OCI-LY7 (cell line): Measurements from ENCODE around the gene TMF1.

Experiments used
- EZH2phosphoT487 ChIP-seq: fragments of 200-600 bp; sonication (generic); IDR thresholded peaks from 2 replicates; pipeline ENCODE4 v1.6.1; 2018; ENCODE audit warnings: low read depth, borderline replicate concordance, mild to moderate bottlenecking, mixed run types, antibody characterized with exemption, low read length, moderate library complexity, mixed read lengths
- TF ChIP-seq, protein P1 (sequence below): fragments of 200-600 bp; sonication (generic); conservative IDR thresholded peaks from 2 replicates; pipeline ENCODE4 v1.5.1; 2014; ENCODE audit warnings: mild to moderate bottlenecking, antibody characterized with exemption, low read length, moderate library complexity, mixed read lengths

DNA sequence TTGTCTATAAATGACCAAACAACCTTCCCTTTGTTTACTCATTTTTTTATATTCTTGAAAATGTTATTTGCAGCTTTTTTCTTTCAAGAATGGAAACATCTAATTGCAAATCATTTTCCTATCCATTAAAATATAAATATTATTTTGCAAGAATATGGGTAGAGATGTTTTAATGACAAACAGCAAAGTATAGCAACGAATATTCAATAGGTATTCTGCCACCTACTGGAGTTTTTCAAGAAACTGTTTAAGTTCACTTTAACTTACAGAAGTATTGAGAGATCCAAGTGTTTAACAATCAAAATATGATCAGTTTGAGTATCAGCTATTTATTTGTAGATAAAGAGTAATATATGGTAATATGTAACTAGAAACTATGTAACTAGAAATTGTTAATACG is 31.7 kb downstream of the TMF1 start:
- TF ChIP-seq, protein P1, sequence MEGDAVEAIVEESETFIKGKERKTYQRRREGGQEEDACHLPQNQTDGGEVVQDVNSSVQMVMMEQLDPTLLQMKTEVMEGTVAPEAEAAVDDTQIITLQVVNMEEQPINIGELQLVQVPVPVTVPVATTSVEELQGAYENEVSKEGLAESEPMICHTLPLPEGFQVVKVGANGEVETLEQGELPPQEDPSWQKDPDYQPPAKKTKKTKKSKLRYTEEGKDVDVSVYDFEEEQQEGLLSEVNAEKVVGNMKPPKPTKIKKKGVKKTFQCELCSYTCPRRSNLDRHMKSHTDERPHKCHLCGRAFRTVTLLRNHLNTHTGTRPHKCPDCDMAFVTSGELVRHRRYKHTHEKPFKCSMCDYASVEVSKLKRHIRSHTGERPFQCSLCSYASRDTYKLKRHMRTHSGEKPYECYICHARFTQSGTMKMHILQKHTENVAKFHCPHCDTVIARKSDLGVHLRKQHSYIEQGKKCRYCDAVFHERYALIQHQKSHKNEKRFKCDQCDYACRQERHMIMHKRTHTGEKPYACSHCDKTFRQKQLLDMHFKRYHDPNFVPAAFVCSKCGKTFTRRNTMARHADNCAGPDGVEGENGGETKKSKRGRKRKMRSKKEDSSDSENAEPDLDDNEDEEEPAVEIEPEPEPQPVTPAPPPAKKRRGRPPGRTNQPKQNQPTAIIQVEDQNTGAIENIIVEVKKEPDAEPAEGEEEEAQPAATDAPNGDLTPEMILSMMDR, result peak; percentile 82
- TF ChIP-seq EZH2phosphoT487, result no peak
